IMR-90 (cell line): Measurements from ENCODE around the gene KLF2. TPM values are rescaled to one million over a fixed set of nuclear protein-coding genes. Genes with fewer than 3 reads are reported as not detected.

Experiments used
- ATAC-seq: fragments of 200-7000 bp; cut with Tn5 transposase; 2 replicates; pipeline ENCODE4 v1.9.1; 2020; ENCODE audit warnings: low read depth, mild to moderate bottlenecking, moderate library complexity
- BruUV-seq: library from RNA; stranded (reverse); fragments of 400-500 nt; replicated peaks from 2 replicates; lab custom pipeline; 2021; lab: Mats Ljungman, UMichigan
- CTCF ChIA-PET: fragments of 300-600 bp; formaldehyde crosslinking; extraction: SDS; loops from one replicate; lab custom pipeline; 2021; ENCODE audit warnings: antibody characterized with exemption; lab: Yijun Ruan, JAX
- POLR2A ChIA-PET: fragments of 300-600 bp; sonication (Branson Sonifier 250); formaldehyde crosslinking; loops from one replicate; lab custom pipeline; 2022; ENCODE audit warnings: antibody characterized with exemption; ENCODE audit not compliant: unreplicated experiment; lab: Charles Lee
- DNase-seq: peaks from one replicate; pipeline ENCODE4 v3.0.0; 2013
- H2AFZ ChIP-seq: replicated peaks from 2 replicates; pipeline ENCODE3; 2013; ENCODE audit warnings: low read length, mild to moderate bottlenecking; ENCODE audit not compliant: poor library complexity
- H2AK5ac ChIP-seq: 2 replicates; pipeline ENCODE4 v1.6.1; 2013; ENCODE audit warnings: low read depth, low read length, inconsistent platforms
- H2AK9ac ChIP-seq: replicated peaks from 2 replicates; pipeline ENCODE3; 2013; ENCODE audit warnings: mild to moderate bottlenecking, low read depth, low read length, moderate library complexity; ENCODE audit not compliant: poor library complexity
- H2BK120ac ChIP-seq: 2 replicates; pipeline ENCODE4 v1.6.1; 2013; ENCODE audit warnings: low read depth, low read length, inconsistent platforms
- H2BK15ac ChIP-seq: 3 replicates; pipeline ENCODE4 v1.6.1; 2013; ENCODE audit warnings: low read depth, low read length, inconsistent platforms
- H2BK20ac ChIP-seq: 2 replicates; pipeline ENCODE4 v1.6.1; 2013; ENCODE audit warnings: low read depth, mild to moderate bottlenecking, inconsistent platforms, low read length, moderate library complexity
- H2BK5ac ChIP-seq: 2 replicates; pipeline ENCODE4 v1.6.1; 2013; ENCODE audit warnings: mild to moderate bottlenecking, low read depth, low read length, inconsistent platforms; ENCODE audit not compliant: poor library complexity, severe bottlenecking
- H3K14ac ChIP-seq: replicated peaks from 2 replicates; pipeline ENCODE4 v1.6.1; 2013; ENCODE audit warnings: low read depth, low read length, inconsistent platforms
- H3K18ac ChIP-seq: 2 replicates; pipeline ENCODE4 v1.6.1; 2013; ENCODE audit warnings: low read depth, low read length, control low read depth
- H3K23ac ChIP-seq: 2 replicates; pipeline ENCODE4 v1.6.1; 2013; ENCODE audit warnings: low read depth, low read length, inconsistent platforms
- H3K27ac ChIP-seq: 2 replicates; pipeline ENCODE4 v1.5.1; 2013; ENCODE audit warnings: mild to moderate bottlenecking, control low read depth, low read length; ENCODE audit not compliant: insufficient read depth
- H3K27me3 ChIP-seq: 2 replicates; pipeline ENCODE4 v1.6.1; 2013; ENCODE audit warnings: low read length; ENCODE audit not compliant: control insufficient read depth, insufficient read depth
- H3K36me3 ChIP-seq: 2 replicates; pipeline ENCODE4 v1.6.1; 2013; ENCODE audit warnings: low read length, mixed read lengths; ENCODE audit not compliant: control insufficient read depth, insufficient read depth
- H3K4ac ChIP-seq: 2 replicates; pipeline ENCODE4 v1.6.1; 2013; ENCODE audit warnings: low read depth, low read length, inconsistent platforms
- H3K4me1 ChIP-seq: 2 replicates; pipeline ENCODE4 v1.6.1; 2013; ENCODE audit warnings: low read length, mixed read lengths; ENCODE audit not compliant: control insufficient read depth, insufficient read depth
- H3K4me2 ChIP-seq: 2 replicates; pipeline ENCODE4 v1.6.1; 2013; ENCODE audit warnings: low read depth, mild to moderate bottlenecking, control low read depth, low read length, moderate library complexity
- H3K4me3 ChIP-seq: 2 replicates; pipeline ENCODE4 v1.5.1; 2013; ENCODE audit warnings: low read depth, mild to moderate bottlenecking, control low read depth, low read length, moderate library complexity; ENCODE audit not compliant: insufficient read depth
- H3K56ac ChIP-seq: 2 replicates; pipeline ENCODE4 v1.6.1; 2013; ENCODE audit warnings: low read length, inconsistent platforms; ENCODE audit not compliant: insufficient read depth; ENCODE audit errors: extremely low read depth
- H3K79me1 ChIP-seq, 2 experiments: 2 replicates each; pipeline ENCODE4 v1.6.1; 2013; ENCODE audit warnings: low read length in 2 of 2, inconsistent platforms in 1 of 2, low read depth in 1 of 2
- H3K9ac ChIP-seq: 2 replicates; pipeline ENCODE4 v1.6.1; 2013; ENCODE audit warnings: low read depth, low read length, control low read depth
- H3K9me1 ChIP-seq: 2 replicates; pipeline ENCODE4 v1.6.1; 2013; ENCODE audit warnings: low read length, inconsistent platforms; ENCODE audit not compliant: insufficient read depth
- H3K9me3 ChIP-seq: 2 replicates; pipeline ENCODE4 v1.6.1; 2013; ENCODE audit warnings: low read length; ENCODE audit not compliant: control insufficient read depth, insufficient read depth
- H4K20me1 ChIP-seq: 2 replicates; pipeline ENCODE4 v1.6.1; 2013; ENCODE audit warnings: low read length, inconsistent platforms; ENCODE audit not compliant: insufficient read depth
- H4K5ac ChIP-seq: 2 replicates; pipeline ENCODE4 v1.6.1; 2013; ENCODE audit warnings: mild to moderate bottlenecking, low read depth, low read length, control low read depth
- H4K8ac ChIP-seq, 2 experiments: 2 replicates each; pipeline ENCODE4 v1.6.1; 2013; ENCODE audit warnings: low read depth in 2 of 2, low read length in 2 of 2, control low read depth in 1 of 2, inconsistent platforms in 1 of 2
- H4K91ac ChIP-seq: 2 replicates; pipeline ENCODE4 v1.6.1; 2013; ENCODE audit warnings: low read depth, low read length, inconsistent platforms; ENCODE audit not compliant: insufficient read depth
- BHLHE40 ChIP-seq: fragments of 150-350 bp; IDR thresholded peaks from 2 replicates; pipeline ENCODE4 v1.6.1; 2016; ENCODE audit warnings: mild to moderate bottlenecking, low read depth, low read length
- CEBPB ChIP-seq: IDR thresholded peaks from 2 replicates; pipeline ENCODE4 v1.6.1; 2012; ENCODE audit warnings: low read depth, low read length, improper control_type of control experiment
- CHD1 ChIP-seq: IDR thresholded peaks from 2 replicates; pipeline ENCODE4 v1.6.1; 2012; ENCODE audit warnings: low read depth, low read length, improper control_type of control experiment
- ELK1 ChIP-seq: fragments of 150-350 bp; IDR thresholded peaks from 2 replicates; pipeline ENCODE4 v1.6.1; 2016; ENCODE audit warnings: low read depth, mild to moderate bottlenecking, low read length, moderate library complexity, borderline replicate concordance
- MAFK ChIP-seq: IDR thresholded peaks from 2 replicates; pipeline ENCODE4 v1.6.1; 2012; ENCODE audit warnings: low read depth, low read length, improper control_type of control experiment
- MAZ ChIP-seq: IDR thresholded peaks from 2 replicates; pipeline ENCODE4 v1.6.1; 2012; ENCODE audit warnings: low read depth, mild to moderate bottlenecking, low read length, improper control_type of control experiment, moderate library complexity, borderline replicate concordance
- MXI1 ChIP-seq: IDR thresholded peaks from 2 replicates; pipeline ENCODE4 v1.6.1; 2012; ENCODE audit warnings: low read depth, mild to moderate bottlenecking, low read length, moderate library complexity, borderline replicate concordance
- NFE2L2 ChIP-seq: fragments of 150-350 bp; IDR thresholded peaks from 2 replicates; pipeline ENCODE4 v1.6.1; 2016; ENCODE audit warnings: low read depth, mild to moderate bottlenecking, low read length
- POLR2A ChIP-seq: IDR thresholded peaks from 2 replicates; pipeline ENCODE4 v1.6.1; 2012; ENCODE audit warnings: mild to moderate bottlenecking, low read depth, low read length
- RAD21 ChIP-seq: IDR thresholded peaks from 2 replicates; pipeline ENCODE4 v1.6.1; 2012; ENCODE audit warnings: low read length, improper control_type of control experiment
- RCOR1 ChIP-seq: IDR thresholded peaks from 2 replicates; pipeline ENCODE4 v1.6.1; 2012; ENCODE audit warnings: mild to moderate bottlenecking, low read length, improper control_type of control experiment; ENCODE audit not compliant: insufficient replicate concordance
- RFX5 ChIP-seq: IDR thresholded peaks from 2 replicates; pipeline ENCODE4 v1.8.0; 2012; ENCODE audit warnings: low read depth, mild to moderate bottlenecking, low read length, moderate library complexity
- SMC3 ChIP-seq: fragments of 150-350 bp; IDR thresholded peaks from 2 replicates; pipeline ENCODE4 v1.6.1; 2016; ENCODE audit warnings: low read depth, mild to moderate bottlenecking, antibody characterized with exemption, low read length, moderate library complexity
- USF2 ChIP-seq: fragments of 150-350 bp; IDR thresholded peaks from 2 replicates; pipeline ENCODE4 v1.6.1; 2017; ENCODE audit warnings: mild to moderate bottlenecking, antibody characterized with exemption, low read length, low read depth
- WGBS, 2 experiments: methylation state at CpG; one replicate each; pipeline versions ENCODE4 v1.1.5 to v1.1.7; 2013; ENCODE audit warnings: missing lambda C conversion rate in 2 of 2; ENCODE audit not compliant: insufficient read length in 1 of 2; ENCODE audit errors: extremely low coverage in 2 of 2; 5-methylcytosine and 5-hydroxymethylcytosine counted together
- dilution Hi-C: fragments of 300-500 bp; cut with HindIII; formaldehyde crosslinking; loops from one replicate; pipeline ENCODE4 v1.14.3; 2018; ENCODE audit warnings: low sequenced_read_pairs; ENCODE audit not compliant: unreplicated experiment
- in situ Hi-C: fragments of 300-500 bp; cut with MboI; formaldehyde crosslinking; loops from 3 replicates; pipeline ENCODE4 v1.14.3; 2019; ENCODE audit warnings: low sequenced_read_pairs, inconsistent platforms, mixed read lengths
- intact Hi-C: fragments of 100-400 bp; cut with micrococcal nuclease; formaldehyde crosslinking; loops from 2 replicates; pipeline ENCODE4 v1.10.0; 2022
- polyA plus RNA-seq, 3 experiments: library from polyadenylated mRNA; depleted of rRNA; stranded (reverse); fragments of >200 nt; gene quantifications; 2 replicates each; pipeline ENCODE4 v1.2.3, GENCODE V29; 2012; ENCODE audit warnings: low replicate concordance in 1 of 3
- total RNA-seq: library from RNA; depleted of rRNA; stranded (reverse); fragments of >200 nt; gene quantifications from 2 replicates; pipeline ENCODE4 v1.2.3, GENCODE V29; 2012

Gene KLF2
- total and polyA plus RNA-seq, 2 of the 4 experiments (the other 2 are of a cell fraction), result 1.1 to 34.4 TPM

- TF ChIP-seq MAZ (no peak), POLR2A (no peak), RAD21 (no peak), ELK1 (no peak), SMC3 (0 out of 2 replicates have a peak, but pooled peaks have one; percentile 1)
Measured at GRCh38 chr19:16373532-16373931, 48.9 kb downstream of the KLF2 start (continued).

- CTCF ChIA-PET, result interaction anchor here (0.5 to 1.4 kb wide), 5 partner anchors 9 to 58 kb away, joined by 3 to 6 read pairs (median 3); no protein-coding TSS in a partner anchor
- POLR2A ChIA-PET, result no interaction called here
- intact Hi-C loops (no loop called here), in situ Hi-C loops (no loop called here), dilution Hi-C loops (no loop called here)
- no peak overlapping the region for H3K23ac ChIP-seq
- peaks cover 20% of the 10 kb centered on the region; the same call in 1 of the 2 replicates for H3K9me1 ChIP-seq
- no peak overlapping the region for H2BK20ac ChIP-seq
- no peak overlapping the region for H3K14ac ChIP-seq
- H3K36me3 ChIP-seq, result peaks cover 19% of the 10 kb centered on the region
- no peaks in the 10 kb centered on the region for H3K9me3 ChIP-seq
- H3K18ac ChIP-seq, result no peak overlapping the region
- peaks cover 10% of the 10 kb centered on the region; the same call in 1 of the 2 replicates for H3K4me1 ChIP-seq
- H3K27me3 ChIP-seq, result no peaks in the 10 kb centered on the region
- H2BK120ac ChIP-seq, result no peak overlapping the region
- no peak overlapping the region for H2AK5ac ChIP-seq
- no peak overlapping the region for H2AFZ ChIP-seq
- H4K8ac ChIP-seq, result no peak overlapping the region
- H3K79me1 ChIP-seq, result peaks cover 0 to 19% of the 10 kb centered on the region in 2 experiments; a peak in 1 of 4 replicates
- H4K5ac ChIP-seq, result no peak overlapping the region
- no peak overlapping the region for H2AK9ac ChIP-seq
- H3K4me3 ChIP-seq, result no peak overlapping the region
- H2BK5ac ChIP-seq, result no peak overlapping the region
- H4K91ac ChIP-seq, result no peak overlapping the region
- H2BK15ac ChIP-seq, result no peak overlapping the region
- 0 out of 2 replicates have a peak, but pooled peaks cover 10% of the 10 kb centered on the region for H4K20me1 ChIP-seq
- H3K27ac ChIP-seq, result no peak overlapping the region
- no peak overlapping the region for H3K9ac ChIP-seq
- DNase-seq, result no peak
- H3K4ac ChIP-seq, result no peak overlapping the region
- no peak overlapping the region for H3K4me2 ChIP-seq
- BruUV-seq, result no TSS peak
- no peak for ATAC-seq
- WGBS, 2 experiments, result 65% methylated on average over 4 of the region's 8 CpGs; no CpG with 5 or more reads in 1 of the 2 experiments
- no peak overlapping the region for H3K56ac ChIP-seq
- no peak for TF ChIP-seq ELK1
- TF ChIP-seq USF2, result no peak
- no peak for TF ChIP-seq RCOR1
- no peak for TF ChIP-seq MAFK
- TF ChIP-seq RFX5, result no peak
- TF ChIP-seq CHD1, result no peak
- no peak for TF ChIP-seq MXI1
- TF ChIP-seq CEBPB, result no peak
- no peak for TF ChIP-seq RAD21
- no peak for TF ChIP-seq NFE2L2
- TF ChIP-seq SMC3, result no peak
- no peak for TF ChIP-seq BHLHE40
- no peak for TF ChIP-seq POLR2A
Measured at GRCh38 chr19:16373989-16374388, 49.4 kb downstream of the KLF2 start.
